Dermis blood vessel endothelial cell (primary cell): ENCODE measurements around the gene PLA2G4B. TPM values are rescaled to one million over a fixed set of nuclear protein-coding genes. Genes with fewer than 3 reads are reported as not detected.

Experiments
- DNase-seq: peaks from one replicate; pipeline ENCODE4 v3.0.0; 2010
- total RNA-seq: library from RNA; depleted of rRNA; stranded (reverse); fragments of >200 nt; gene quantifications from 2 replicates; pipeline ENCODE4 v1.2.3, GENCODE V29; 2014

Gene PLA2G4B, protein sequence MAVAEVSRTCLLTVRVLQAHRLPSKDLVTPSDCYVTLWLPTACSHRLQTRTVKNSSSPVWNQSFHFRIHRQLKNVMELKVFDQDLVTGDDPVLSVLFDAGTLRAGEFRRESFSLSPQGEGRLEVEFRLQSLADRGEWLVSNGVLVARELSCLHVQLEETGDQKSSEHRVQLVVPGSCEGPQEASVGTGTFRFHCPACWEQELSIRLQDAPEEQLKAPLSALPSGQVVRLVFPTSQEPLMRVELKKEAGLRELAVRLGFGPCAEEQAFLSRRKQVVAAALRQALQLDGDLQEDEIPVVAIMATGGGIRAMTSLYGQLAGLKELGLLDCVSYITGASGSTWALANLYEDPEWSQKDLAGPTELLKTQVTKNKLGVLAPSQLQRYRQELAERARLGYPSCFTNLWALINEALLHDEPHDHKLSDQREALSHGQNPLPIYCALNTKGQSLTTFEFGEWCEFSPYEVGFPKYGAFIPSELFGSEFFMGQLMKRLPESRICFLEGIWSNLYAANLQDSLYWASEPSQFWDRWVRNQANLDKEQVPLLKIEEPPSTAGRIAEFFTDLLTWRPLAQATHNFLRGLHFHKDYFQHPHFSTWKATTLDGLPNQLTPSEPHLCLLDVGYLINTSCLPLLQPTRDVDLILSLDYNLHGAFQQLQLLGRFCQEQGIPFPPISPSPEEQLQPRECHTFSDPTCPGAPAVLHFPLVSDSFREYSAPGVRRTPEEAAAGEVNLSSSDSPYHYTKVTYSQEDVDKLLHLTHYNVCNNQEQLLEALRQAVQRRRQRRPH
- total RNA-seq: 0.23 and 1.0 TPM in 2 replicates

DNA sequence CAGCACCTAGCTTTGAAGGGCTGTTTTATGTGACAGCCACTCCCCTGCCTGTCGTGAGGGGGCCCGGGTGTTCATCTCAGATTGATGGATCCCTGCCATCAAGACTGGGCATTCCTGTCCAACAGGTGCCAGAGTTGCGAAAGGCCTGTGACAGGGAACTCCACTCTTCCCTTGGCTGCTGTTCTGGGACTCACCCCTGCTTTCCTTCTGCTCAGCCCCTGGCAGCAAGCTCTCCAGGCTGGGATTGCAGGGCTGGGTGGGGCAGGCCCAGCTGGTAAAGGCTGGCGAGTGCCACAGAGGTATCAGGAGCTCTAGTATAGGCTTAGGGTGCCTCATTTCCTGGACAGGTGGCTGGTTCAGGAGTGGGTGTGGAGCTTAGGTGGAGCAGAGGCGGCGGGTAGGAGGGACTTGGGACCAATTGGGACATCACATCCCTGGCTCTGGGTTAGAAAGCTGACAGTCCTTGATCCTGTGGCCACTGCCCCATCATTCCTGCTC lies at the start of gene PLA2G4B:
PLA2G4B (plus strand) TSS at position 448 of the 498 bp plus-strand sequence. CDS start 67 bp downstream, outside the sequence.
- no peak for DNase-seq

GRCh38 chr15:41789236-41789635 lies 49.4 kb upstream of the PLA2G4B start:
- no peak for DNase-seq

GRCh38 chr15:41789662-41790061 lies 49.0 kb upstream of the PLA2G4B start:
- DNase-seq: no peak

DNA sequence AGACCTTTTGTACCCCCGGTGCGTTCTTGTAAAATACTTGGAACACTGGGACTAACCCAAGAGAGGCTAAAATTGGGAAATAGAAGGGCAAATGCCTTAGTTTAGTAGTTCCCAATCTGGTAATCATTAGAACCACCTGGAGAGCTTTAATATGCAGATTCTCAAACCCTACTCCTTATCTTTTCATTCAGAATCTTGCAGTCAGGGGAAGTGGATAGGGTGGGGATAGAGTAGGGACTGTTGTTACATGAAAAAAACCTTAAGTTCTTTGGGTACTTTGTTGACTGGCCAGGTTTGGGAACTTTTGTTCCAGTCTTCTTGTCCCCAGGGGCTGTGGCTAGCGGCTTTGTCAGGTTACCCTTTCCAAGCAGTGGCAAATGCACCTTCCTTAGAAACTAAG lies 48.5 kb upstream of the PLA2G4B start:
- DNase-seq: no peak

- peak; percentile 87 for DNase-seq
These were observed 47.7 kb upstream of the PLA2G4B start for GRCh38 chr15:41790756-41791546.

GRCh38 chr15:41791547-41791937 lies 47.1 kb upstream of the PLA2G4B start:
- DNase-seq: no peak

GRCh38 chr15:41792000-41792637 lies 46.5 kb upstream of the PLA2G4B start:
- no peak for DNase-seq

GRCh38 chr15:41794081-41794480 lies 44.6 kb upstream of the PLA2G4B start:
- no peak for DNase-seq

- peak; percentile 84 for DNase-seq
These were observed 42.4 kb upstream of the PLA2G4B start for GRCh38 chr15:41795996-41796856.

DNA sequence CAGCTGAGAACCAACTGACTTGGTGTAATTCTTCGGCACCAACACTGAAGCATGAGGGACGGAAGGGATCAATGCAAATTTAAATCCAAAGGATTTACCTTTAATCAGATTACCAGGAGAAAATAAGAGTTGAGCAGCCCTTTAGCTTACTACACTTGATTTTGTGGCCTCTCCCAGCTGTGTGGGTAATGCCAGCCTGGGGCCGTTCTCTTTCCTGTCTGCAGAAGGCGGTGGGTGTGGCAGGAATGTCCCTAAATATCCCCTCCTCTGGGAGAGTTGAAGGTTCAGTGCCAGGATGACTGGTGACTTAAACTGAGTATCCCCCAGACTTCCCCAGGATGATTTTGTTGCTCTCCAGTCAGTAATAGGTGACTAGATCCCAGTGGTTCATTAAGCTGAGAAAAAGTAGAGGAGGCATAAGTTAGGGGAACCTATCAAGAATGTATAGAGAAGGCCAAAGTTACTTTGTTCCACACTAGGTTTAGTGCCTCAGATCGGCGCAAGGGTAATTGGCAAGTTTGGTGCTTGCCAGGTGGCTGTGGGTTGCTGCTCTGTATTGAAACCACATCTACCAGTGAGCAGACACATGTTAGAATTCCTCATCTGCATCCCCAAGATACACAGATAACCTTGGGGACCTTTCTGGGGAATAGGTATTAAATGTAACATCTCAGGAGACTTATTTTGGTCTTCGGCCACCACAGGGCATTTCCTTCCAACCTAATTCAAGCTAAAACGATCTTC lies 41.3 kb upstream of the PLA2G4B start:
- DNase-seq: no peak

DNA sequence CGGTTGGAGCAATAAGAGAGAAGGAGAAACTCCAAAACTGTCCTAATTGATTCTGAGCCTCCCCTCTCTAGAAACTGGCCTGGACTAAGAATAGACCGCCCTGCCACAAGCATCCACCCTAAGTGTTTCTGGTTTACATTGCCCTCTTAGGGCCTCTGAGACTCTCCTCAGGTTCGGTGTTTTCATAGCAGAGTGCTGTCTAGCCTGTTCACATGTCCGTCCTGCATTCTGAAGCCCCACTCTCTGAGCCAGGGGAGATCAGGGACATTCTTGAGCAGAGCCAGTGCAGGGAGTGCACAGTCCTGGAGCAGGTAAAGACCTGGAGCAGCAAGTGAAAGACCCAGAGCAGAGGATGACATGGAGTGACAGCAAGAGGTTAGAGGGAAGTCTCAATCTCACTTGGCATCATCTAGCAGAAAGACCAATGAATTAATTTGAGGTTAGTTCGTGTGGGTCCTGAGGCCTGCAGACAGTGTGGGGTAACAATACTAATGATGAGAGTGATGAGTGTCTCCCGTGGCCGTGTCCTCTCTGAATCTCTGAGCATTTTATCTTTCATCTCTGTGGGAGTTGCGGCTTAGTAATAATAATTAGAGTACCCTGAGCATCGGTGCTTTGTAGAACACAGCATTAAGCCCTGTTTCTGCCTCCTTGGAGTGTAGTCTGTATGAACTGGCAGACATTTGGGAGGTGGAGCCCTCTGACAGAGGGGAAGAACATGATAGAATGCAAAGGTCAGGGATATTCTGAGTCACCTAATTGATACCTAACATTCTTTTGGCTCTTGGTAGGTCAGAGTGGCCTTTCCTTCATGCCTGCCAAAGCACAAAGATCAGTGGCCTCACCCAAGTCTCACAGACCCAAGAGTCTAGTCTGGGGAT lies 39.8 kb upstream of the PLA2G4B start:
- DNase-seq: no peak

GRCh38 chr15:41799488-41799805 lies 39.2 kb upstream of the PLA2G4B start:
- DNase-seq: no peak

GRCh38 chr15:41801185-41801584 lies 37.5 kb upstream of the PLA2G4B start:
- DNase-seq: no peak

GRCh38 chr15:41801850-41802455 lies 36.7 kb upstream of the PLA2G4B start:
- peak; percentile 48 for DNase-seq

DNA sequence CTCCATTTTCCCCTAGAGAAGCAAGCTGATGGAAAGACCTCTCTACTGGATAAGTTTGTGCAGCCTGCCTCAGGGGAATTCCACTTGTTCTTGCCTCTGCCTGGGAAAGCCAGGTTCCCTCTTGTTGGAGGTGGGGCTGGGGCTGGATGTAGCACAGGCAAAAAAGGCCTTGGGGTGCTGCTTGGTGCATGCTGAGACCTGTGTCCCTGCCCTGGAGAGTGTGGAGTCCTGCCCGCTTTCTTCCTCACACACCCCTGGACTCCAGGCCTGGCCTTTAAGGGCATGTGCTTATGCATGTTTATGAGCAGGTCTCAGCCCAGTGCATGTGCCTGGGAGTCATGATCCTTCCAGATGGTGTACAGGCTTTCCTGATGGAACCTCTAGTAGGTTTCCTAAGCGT lies 34.3 kb upstream of the PLA2G4B start:
- DNase-seq: no peak

DNA sequence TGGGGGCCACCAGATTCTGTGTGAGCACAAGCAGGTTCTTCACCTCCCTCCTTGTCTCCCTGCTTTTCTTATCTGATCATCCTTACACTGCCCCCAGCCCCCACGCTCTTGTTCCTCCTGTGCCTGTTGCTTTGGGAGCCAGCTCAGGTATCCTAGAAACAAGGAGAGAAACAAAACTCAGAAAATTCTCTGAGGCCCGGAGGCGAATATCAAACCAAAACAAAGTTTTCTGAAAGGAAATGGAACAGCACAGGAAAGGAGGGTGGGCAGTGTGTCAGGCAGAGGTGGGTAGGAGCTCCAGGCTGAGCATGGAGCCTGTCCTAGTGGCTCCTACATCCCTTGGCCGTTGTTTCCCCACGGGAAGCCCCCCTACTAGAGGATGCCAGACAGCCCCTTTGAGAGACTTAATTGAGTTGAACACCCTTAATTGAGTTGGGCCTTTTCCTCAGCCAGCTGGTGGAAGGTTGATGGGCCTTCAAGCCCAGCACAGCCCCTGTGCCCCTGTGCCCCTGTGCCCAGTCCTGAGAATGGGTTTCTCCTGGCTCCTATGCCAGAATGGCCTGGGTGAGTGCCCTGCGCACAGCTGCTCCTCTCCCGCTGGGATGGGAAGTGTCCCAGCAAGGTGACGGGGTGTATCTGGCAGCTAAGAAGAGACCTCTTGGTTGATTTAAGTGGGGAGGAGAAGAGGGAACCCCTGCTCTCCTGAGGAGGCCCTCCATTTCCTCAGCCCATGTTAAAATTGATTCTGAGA lies 33.6 kb upstream of the PLA2G4B start:
- DNase-seq: peak; percentile 60

DNA sequence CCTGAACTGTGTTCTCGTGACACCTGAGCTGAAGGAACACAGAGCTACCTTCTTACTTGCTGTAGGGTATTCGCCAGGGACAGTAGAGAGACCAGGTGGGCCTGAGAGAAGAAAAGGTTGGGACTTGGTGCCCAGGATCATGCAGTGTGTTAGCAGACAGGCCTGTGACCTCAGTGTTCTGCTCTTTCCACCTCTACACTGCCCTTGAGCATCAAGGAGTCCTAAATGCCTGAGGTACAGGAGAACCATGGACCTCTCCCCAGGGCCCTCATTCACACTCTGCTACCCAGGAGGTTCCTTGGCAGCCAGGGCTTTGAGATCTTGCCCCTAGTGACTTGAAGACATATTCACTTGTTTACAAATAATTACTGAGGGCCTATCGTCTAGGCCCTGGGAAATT lies 32.9 kb upstream of the PLA2G4B start:
- no peak for DNase-seq
